NCI-H345 treated with DMSO at 0.1 percent for 48 hours (cell line): Measurements from ENCODE around the gene C10orf62.
A peak's percentile ranks its signal among the peaks of the same experiment; 100 is the strongest.
"Not testable (repeated sequence)": the region's sequence is repeated elsewhere in the genome, so short reads cannot be mapped to it uniquely, and the experiment has no call there.

Source experiments
- DNase-seq: peaks from one replicate; lab custom pipeline; 2025; ENCODE audit not compliant: unreplicated experiment; lab: John Stamatoyannopoulos, UW

Gene C10orf62

GRCh38 chr10:97563337-97563736, 26.2 kb upstream of the C10orf62 start:
- DNase-seq = no peak

- DNase-seq = no peak
These were observed 24.7 kb upstream of the C10orf62 start for GRCh38 chr10:97564776-97565175.

GRCh38 chr10:97566336-97566996, 23.1 kb upstream of the C10orf62 start:
- no peak for DNase-seq

- no peak for DNase-seq
These were observed 21.6 kb upstream of the C10orf62 start for GRCh38 chr10:97567891-97568290.

- no peak for DNase-seq
These were observed 19.3 kb upstream of the C10orf62 start for GRCh38 chr10:97570146-97570788.

GRCh38 chr10:97570789-97571471, 18.6 kb upstream of the C10orf62 start:
- no peak for DNase-seq

GRCh38 chr10:97571622-97572021, 17.9 kb upstream of the C10orf62 start:
- DNase-seq = no peak

- DNase-seq = peak; percentile 3
These were observed 17.1 kb upstream of the C10orf62 start, which contains the start of gene ANKRD2 for GRCh38 chr10:97572214-97572989. Gene ANKRD2, plus strand, starts transcription at chr10:97572779. Its CDS starts 10 bp downstream, at chr10:97572789.

- no peak for DNase-seq
These were observed 16.5 kb upstream of the C10orf62 start for GRCh38 chr10:97573021-97573420.

- no peak for DNase-seq
These were observed 15.8 kb upstream of the C10orf62 start for GRCh38 chr10:97573672-97574071.

- peak; percentile 62 for DNase-seq
These were observed 15.0 kb upstream of the C10orf62 start for GRCh38 chr10:97574374-97575126.

- no peak for DNase-seq
These were observed 14.3 kb upstream of the C10orf62 start for GRCh38 chr10:97575127-97575668.

- DNase-seq = not testable (repeated sequence)
These were observed 13.0 kb upstream of the C10orf62 start for GRCh38 chr10:97576487-97576886.

GRCh38 chr10:97577701-97578100, 11.8 kb upstream of the C10orf62 start:
- DNase-seq = no peak

GRCh38 chr10:97578171-97578844, 11.2 kb upstream of the C10orf62 start:
- DNase-seq = no peak

GRCh38 chr10:97580421-97581367, 8.8 kb upstream of the C10orf62 start:
- DNase-seq = no peak

GRCh38 chr10:97582169-97582568, 7.4 kb upstream of the C10orf62 start:
- DNase-seq = no peak

GRCh38 chr10:97583476-97583875, 6.0 kb upstream of the C10orf62 start:
- DNase-seq = no peak
